GM12891 (cell line): ENCODE results near the gene SLC22A23.

ENCODE experiments used
- DNase-seq: peaks from one replicate; pipeline ENCODE4 v3.0.0; 2011; ENCODE audit warnings: low spot score; ENCODE audit not compliant: insufficient read length
- FAIRE-seq: peaks from 2 replicates; lab custom pipeline; 2011; peaks lifted over from hg19 to GRCh38; lab: Jason Lieb, UNC
- PAX5 ChIP-seq: IDR thresholded peaks from 2 replicates; pipeline ENCODE4 v1.6.1; 2011; ENCODE audit warnings: low read length, moderate library complexity, mild to moderate bottlenecking; ENCODE audit not compliant: insufficient read depth, severe bottlenecking
- POLR2A ChIP-seq: IDR thresholded peaks from 2 replicates; pipeline ENCODE4 v1.6.1; 2011; ENCODE audit warnings: low read depth, low read length, control low read depth
- POLR2AphosphoS5 ChIP-seq: IDR thresholded peaks from 2 replicates; pipeline ENCODE4 v1.6.1; 2011; ENCODE audit warnings: low read depth, low read length, control low read depth
- POU2F2 ChIP-seq: IDR thresholded peaks from 2 replicates; pipeline ENCODE4 v1.6.1; 2011; ENCODE audit warnings: low read depth, mild to moderate bottlenecking, control low read depth, low read length, moderate library complexity
- SPI1 ChIP-seq: IDR thresholded peaks from 2 replicates; pipeline ENCODE4 v1.6.1; 2011; ENCODE audit warnings: low read depth, low read length, control low read depth
- TAF1 ChIP-seq: IDR thresholded peaks from 2 replicates; pipeline ENCODE4 v1.6.1; 2011; ENCODE audit warnings: low read depth, low read length, control low read depth

SLC22A23 gene

GRCh38 chr6:3356056-3356823, 100.6 kb downstream of the SLC22A23 start:
- TF ChIP-seq PAX5 (no peak), SPI1 (peak; percentile 99), TAF1 (no peak), POU2F2 (no peak), POLR2A (no peak)
- FAIRE-seq, result peak; percentile 90
- peak; percentile 71 for DNase-seq

GRCh38 chr6:3355358-3356055, 101.3 kb downstream of the SLC22A23 start:
- TF ChIP-seq TAF1 (no peak), POLR2A (no peak), POLR2AphosphoS5 (no peak), POU2F2 (no peak), PAX5 (no peak), SPI1 (no peak)
- FAIRE-seq (no peak), DNase-seq (no peak)

- no peak for DNase-seq
- TF ChIP-seq POLR2A (no peak), PAX5 (no peak), SPI1 (no peak), POLR2AphosphoS5 (no peak), TAF1 (no peak), POU2F2 (no peak)
- FAIRE-seq, result no peak
Measured at GRCh38 chr6:3355011-3355357, 101.9 kb downstream of the SLC22A23 start.

- TF ChIP-seq TAF1 (no peak), POLR2AphosphoS5 (no peak), SPI1 (no peak)
- DNase-seq (no peak), FAIRE-seq (no peak)
Measured at GRCh38 chr6:3353939-3354338, 102.9 kb downstream of the SLC22A23 start.

GRCh38 chr6:3353213-3353903, 103.5 kb downstream of the SLC22A23 start:
- no peak for TF ChIP-seq SPI1
- no peak for TF ChIP-seq POU2F2
- no peak for TF ChIP-seq POLR2A
- no peak for TF ChIP-seq PAX5
- no peak for TF ChIP-seq TAF1
- no peak for TF ChIP-seq POLR2AphosphoS5
- no peak for DNase-seq
- no peak for FAIRE-seq

GRCh38 chr6:3352678-3353077, 104.2 kb downstream of the SLC22A23 start:
- FAIRE-seq (no peak), DNase-seq (no peak)
- no peak for TF ChIP-seq SPI1
- TF ChIP-seq POLR2AphosphoS5, result no peak
- no peak for TF ChIP-seq TAF1
- TF ChIP-seq POLR2A, result no peak
- TF ChIP-seq PAX5, result peak; percentile 25

- DNase-seq, result no peak
- TF ChIP-seq PAX5 (no peak), POU2F2 (no peak), TAF1 (no peak), SPI1 (no peak), POLR2AphosphoS5 (no peak), POLR2A (no peak)
- FAIRE-seq, result peak; percentile 86
Measured at GRCh38 chr6:3351829-3352524, 104.9 kb downstream of the SLC22A23 start.

GRCh38 chr6:3351105-3351676, 105.7 kb downstream of the SLC22A23 start:
- no peak for FAIRE-seq
- TF ChIP-seq POU2F2 (no peak), PAX5 (no peak), TAF1 (no peak), SPI1 (no peak), POLR2AphosphoS5 (no peak), POLR2A (no peak)
- DNase-seq, result no peak

GRCh38 chr6:3350252-3350796, 106.5 kb downstream of the SLC22A23 start:
- FAIRE-seq (no peak), DNase-seq (no peak)
- TF ChIP-seq POU2F2, result no peak
- no peak for TF ChIP-seq TAF1
- no peak for TF ChIP-seq POLR2A
